ENCODE measurements around the gene MAB21L1.

MAB21L1 gene

GRCh38 chr13:35474496-35475211, 1.8 kb downstream of the MAB21L1 start:
- TF ChIP-seq CTCF (IDR thresholded peaks at IDR 0.05; ENCODE audit: low read depth, low read length) = no peak
- no peak for DNase-seq (ENCODE audit: extremely low read depth, low read depth)

DNA sequence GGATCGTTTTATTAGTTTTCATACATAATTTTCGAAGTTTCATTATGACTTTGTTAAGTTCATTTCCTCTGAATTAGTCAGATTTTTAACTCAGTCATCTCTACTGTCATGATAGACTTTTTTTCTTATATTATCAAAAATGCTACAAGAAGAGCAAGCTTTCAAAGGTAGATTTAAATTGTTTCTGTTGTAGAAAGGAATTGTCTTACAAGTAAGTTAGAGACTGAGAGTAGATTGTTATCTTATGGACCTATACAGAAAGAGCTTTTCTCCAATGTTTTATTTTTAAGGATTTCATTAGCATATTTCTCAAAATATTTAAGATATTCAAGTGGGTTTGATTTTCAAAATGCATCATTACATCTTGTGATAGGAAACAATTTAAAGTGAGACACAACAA, 2.7 kb downstream of the MAB21L1 start:
- no peak for DNase-seq (ENCODE audit: extremely low read depth, low read depth)
- TF ChIP-seq CTCF (IDR thresholded peaks at IDR 0.05; ENCODE audit: low read depth, low read length) = no peak

- DNase-seq (ENCODE audit: extremely low read depth, low read depth) = no peak
- no peak for TF ChIP-seq CTCF (IDR thresholded peaks at IDR 0.05; ENCODE audit: low read depth, low read length)
These were observed 3.2 kb downstream of the MAB21L1 start for GRCh38 chr13:35473206-35473775.

GRCh38 chr13:35472323-35472881, 4.1 kb downstream of the MAB21L1 start:
- no peak for DNase-seq (ENCODE audit: extremely low read depth, low read depth)
- no peak for TF ChIP-seq CTCF (IDR thresholded peaks at IDR 0.05; ENCODE audit: low read depth, low read length)

- no peak for DNase-seq (ENCODE audit: extremely low read depth, low read depth)
- TF ChIP-seq CTCF (IDR thresholded peaks at IDR 0.05; ENCODE audit: low read depth, low read length) = no peak
These were observed 4.7 kb downstream of the MAB21L1 start for GRCh38 chr13:35471706-35472322.

DNA sequence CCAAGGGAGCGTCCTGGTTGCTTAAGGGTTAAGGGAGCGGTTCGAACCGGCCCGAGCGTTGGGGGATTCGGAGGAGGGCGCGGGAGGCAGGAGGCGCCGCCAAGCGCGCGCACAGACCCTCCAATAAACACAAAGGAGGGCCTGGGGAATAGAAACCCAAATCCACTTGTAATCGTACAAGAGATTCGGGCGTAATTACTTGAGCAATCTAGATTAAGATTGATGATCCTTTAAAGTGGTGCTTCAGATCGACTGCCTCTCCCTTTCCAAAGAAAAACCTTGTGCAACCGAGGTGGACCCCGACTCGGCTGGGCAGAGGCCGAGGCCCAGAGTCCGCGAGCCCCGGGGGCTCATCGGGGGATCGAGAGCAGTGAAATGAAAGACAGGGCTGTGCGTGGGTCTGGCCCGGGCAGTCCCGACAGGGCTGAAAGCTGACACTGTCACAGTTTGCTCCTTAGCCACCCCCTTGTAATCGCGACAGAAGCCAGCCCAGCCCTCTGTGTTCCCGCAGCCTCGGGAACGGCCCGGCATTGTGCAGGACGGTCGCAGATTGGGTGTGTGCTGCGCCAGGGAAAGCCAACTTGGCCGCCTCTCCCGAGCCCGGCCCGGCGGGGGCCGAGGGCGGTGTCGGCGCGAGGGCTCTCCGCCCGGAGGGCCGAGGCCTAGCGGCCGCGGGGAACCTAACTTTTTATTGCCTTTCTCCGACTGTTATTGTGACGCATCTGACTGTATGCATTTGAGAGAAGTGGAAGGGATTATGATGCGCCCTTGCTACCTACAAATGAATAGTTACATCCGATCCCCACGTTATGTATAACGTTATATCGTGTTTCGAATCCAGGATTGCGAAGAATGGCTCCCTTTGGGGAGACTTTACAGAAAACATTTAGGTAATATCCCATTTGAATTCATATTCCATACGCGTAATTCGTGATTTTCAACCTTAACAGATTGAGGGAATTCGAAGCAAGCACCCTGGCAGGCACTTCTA, 5.5 kb downstream of the MAB21L1 start:
- peak; percentile 51 for DNase-seq (ENCODE audit: extremely low read depth, low read depth)
- TF ChIP-seq CTCF (IDR thresholded peaks at IDR 0.05; ENCODE audit: low read depth, low read length) = no peak

All from AG09319 (cell line).